Kidney tubule cell (primary cell): ENCODE results near the gene ZNF644.
"Not testable (repeated sequence)": the region's sequence is repeated elsewhere in the genome, so short reads cannot be mapped to it uniquely, and the experiment has no call there.

Source experiments
- DNase-seq: peaks from one replicate; pipeline ENCODE4 v3.0.0-alpha.2; 2018; ENCODE audit warnings: low spot score

The ZNF644 gene

DNA sequence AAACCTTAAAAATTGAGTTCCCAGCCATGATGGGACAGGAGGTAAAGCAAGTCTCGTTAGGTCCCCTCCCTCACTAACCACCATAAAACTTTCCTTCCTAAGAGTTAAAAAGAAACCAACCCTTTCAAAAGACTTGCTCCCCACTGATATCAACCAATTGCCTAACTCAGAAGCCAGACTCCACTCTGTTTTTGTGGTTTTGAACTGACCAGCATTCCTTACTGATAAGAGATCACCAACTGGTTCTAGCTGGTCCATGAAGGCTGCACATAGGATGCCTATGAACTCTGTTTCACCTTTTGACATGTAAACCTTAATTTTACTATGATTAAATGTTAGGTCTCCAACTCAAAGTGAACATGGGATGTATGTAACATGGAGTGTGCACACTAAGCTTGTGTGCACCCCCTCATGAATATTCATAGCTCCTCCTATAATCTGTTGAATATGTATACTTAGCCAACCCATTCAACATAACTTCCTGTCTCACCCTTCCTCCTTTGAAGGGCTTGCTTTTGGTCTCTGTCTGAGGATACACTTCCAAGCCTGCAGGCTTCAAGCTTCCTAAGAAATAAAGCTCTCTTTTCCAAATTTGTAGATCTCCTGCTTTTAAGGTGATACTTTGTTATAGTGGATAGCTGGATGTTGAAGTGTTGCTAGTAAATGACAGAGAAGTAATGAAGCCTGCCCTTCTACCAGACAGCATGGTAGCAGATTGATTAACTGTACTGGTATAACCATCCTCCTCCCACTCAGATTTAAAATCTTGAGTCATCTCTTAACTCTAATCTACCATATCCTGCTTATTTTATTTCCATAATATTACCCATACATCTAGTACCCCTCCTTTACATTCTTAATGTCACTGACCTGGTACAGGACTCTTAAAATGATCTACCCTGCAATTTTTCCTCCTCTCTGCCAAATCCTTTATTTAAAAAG lies 95.6 kb downstream of the ZNF644 start:
- DNase-seq: peak; percentile 68

GRCh38 chr1:90924982-90925381 lies 96.9 kb downstream of the ZNF644 start:
- DNase-seq: no peak

DNA sequence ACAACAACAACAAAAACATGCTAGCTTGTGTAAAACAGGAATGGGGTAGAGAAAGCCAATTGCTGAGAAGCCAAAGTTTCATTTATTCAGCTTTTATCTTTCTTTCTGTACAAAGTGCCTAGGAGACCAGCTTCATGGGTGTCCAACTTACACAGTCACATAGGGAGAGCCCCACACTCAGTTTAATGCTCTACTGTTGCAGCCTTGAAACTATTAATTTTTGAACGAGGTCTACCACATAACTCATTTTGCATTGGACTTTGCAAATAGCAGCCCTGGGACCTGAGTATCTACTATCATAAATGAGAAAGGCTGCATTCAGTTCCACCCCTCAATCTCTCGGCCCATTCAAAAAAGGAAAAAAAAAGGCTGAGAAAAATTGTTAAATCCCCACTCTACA lies 98.8 kb downstream of the ZNF644 start:
- DNase-seq: no peak

DNA sequence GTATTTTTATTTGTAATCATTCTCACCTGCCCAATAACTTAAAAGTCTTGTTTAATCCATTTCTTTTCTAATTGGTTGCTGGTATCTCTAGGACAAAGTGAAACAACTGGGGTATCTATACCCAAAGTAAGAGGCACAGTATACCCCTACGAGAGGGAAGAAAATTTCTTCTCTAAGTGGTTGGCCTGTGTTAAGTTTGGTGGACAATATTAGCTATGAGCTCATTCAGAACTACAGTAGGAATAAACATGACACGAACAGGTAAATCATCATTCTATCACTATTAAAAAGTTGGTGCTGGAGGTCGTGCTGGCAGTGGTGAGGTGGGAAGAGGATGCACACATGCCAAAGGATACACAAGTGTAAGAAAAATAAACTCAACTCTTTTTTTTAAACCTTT lies 99.6 kb downstream of the ZNF644 start:
- no peak for DNase-seq

GRCh38 chr1:90919900-90920299 lies 101.9 kb downstream of the ZNF644 start:
- DNase-seq: peak; percentile 40

- no peak for DNase-seq
These were observed 102.6 kb downstream of the ZNF644 start for GRCh38 chr1:90919190-90919719.

DNA sequence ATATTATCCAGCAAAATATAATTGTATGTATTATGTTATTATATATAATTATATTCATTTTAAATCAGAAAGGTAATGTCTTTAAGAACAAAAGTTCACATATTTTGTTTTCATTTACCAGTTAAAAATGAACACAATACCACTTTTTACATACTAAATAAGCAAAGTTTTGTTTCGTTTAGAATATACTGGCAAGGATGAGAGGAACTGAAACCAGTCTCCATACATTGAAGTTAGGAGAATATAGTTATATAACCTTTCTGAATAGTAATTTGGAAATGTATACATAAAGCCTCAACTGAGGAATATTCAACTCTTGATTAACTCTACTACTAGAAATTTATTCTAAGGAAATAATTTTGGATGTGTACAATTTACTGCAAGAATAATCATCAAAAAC lies 110.5 kb downstream of the ZNF644 start:
- DNase-seq: no peak

DNA sequence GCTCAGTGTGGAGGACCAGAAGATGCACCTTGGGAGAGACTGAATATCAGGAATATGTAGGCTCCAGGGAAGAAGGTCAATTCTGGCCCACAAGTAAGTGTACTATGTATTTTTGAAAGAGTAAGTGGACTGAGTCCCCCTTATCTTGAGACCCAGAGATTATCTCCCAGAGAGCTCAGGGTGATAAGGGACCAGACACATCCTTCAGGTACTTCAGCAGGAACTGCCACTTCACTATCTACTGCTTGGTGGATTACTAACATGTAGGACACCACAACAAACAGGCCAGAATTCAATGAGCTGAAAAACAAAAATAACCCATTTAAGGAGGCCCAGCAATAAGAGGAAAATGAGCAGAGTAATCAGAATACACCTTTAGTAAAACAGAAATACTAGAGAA lies 119.2 kb downstream of the ZNF644 start:
- no peak for DNase-seq

DNA sequence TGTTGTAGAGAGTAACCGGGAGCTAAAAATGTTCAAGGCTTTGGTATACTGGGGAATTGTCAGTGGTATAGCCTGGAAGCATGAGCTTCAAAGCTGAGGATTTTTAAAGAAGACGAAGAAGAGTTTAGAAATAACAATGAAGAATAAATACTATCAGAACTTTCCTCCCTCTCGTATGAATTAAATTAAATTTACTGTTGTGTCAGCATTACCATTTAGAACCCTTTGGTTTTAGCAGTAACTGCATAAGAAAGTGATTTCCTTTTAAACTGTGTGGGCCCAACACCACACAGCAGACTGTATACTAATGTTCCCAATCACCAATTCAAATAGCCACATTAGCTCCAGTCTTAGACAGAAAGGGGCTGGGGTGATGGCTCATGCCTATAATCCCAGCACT lies 122.6 kb downstream of the ZNF644 start:
- no peak for DNase-seq

- DNase-seq: not testable (repeated sequence)
These were observed 128.2 kb downstream of the ZNF644 start for GRCh38 chr1:90893679-90894078.

GRCh38 chr1:90892884-90893283 lies 129.0 kb downstream of the ZNF644 start:
- not testable (repeated sequence) for DNase-seq

GRCh38 chr1:90892196-90892595 lies 129.6 kb downstream of the ZNF644 start:
- not testable (repeated sequence) for DNase-seq

DNA sequence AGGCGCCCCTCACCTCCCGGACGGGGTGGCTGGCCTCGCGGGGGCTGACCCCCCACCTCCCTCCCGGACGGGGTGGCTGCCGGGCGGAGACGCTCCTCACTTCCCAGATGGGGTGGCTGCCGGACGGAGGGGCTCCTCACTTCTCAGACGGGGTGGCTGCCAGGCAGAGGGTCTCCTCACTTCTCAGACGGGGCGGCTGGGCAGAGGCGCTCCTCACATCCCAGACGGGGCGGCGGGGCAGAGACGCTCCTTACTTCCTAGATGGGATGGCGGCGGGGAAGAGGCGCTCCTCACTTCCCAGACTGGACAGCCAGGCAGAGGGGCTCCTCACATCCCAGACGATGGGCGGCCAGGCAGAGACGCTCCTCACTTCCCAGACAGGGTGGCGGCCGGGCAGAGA lies 130.1 kb downstream of the ZNF644 start:
- not testable (repeated sequence) for DNase-seq

DNA sequence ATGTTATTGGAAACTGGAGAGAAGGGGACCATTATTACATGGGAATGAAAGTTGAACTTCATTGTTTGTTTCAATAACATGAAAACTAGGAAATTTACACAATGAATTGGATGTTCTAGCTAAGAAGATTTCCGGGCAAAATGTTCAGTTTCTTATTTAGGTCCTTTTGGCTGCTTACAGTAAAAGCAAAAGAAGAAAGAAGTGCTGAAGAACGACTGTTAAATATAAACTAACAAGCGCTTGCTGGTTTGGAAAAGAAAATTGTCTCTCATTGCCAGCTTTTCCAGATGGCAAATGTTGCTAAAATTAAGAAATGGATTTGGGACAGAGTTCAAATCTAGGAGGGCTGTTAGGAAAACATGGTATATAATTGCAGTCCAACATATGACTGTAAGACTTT lies 139.6 kb downstream of the ZNF644 start:
- DNase-seq: no peak

DNA sequence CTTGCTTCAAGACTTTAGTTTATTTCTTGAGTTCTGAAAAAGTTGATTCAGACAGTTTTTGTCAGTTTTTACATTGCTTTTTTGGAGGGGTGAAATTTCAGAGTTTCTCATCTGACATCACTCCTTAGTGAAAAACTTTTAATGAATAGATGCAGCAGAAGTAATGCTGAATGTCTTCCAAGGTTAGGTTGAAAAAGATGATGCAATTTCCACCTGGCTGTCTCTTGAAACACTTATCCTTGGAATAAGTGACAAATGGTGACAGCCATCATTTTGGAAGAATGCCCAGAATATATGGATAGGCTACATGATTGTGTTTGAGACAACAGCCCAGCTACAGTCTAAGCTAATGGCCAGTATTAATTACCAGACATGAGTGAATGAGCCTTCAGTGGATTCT lies 140.8 kb downstream of the ZNF644 start:
- no peak for DNase-seq

GRCh38 chr1:90879281-90879680 lies 142.6 kb downstream of the ZNF644 start:
- peak; percentile 13 for DNase-seq

GRCh38 chr1:90876101-90876500 lies 145.7 kb downstream of the ZNF644 start:
- DNase-seq: no peak
